Pancreas (tissue), 10 donors: Measurements from ENCODE around the gene SCMH1. TPM values are rescaled to one million over a fixed set of nuclear protein-coding genes. Genes with fewer than 3 reads are reported as not detected.
"Not testable (repeated sequence)": the region's sequence is repeated elsewhere in the genome, so short reads cannot be mapped to it uniquely, and the experiment has no call there.

Source experiments
- ATAC-seq, 4 donors: fragments of 200-7000 bp; cut with Tn5 transposase; one replicate each; pipeline versions ENCODE4 v1.8.0 to v1.9.1; 2020; ENCODE audit warnings: mild to moderate bottlenecking in 4 of 4, moderate library complexity in 4 of 4
- DNase-seq, 6 donors: peaks; one replicate each; pipeline ENCODE4 v3.0.0-alpha.2; 2020
- FAIRE-seq: peaks from 2 replicates; lab custom pipeline; 2012; peaks lifted over from hg19 to GRCh38; lab: Jason Lieb, UNC
- H3K27ac ChIP-seq, 4 donors: fragments of 200-600 bp; sonication (generic); 1 replicate in 3 of 4; 2 replicates in 1 of 4; pipeline versions ENCODE4 v1.5.0 to v1.8.0; 2020
- H3K27me3 ChIP-seq, 4 donors: fragments of 200-600 bp; one replicate each; pipeline ENCODE4 v1.8.0; 2021
- H3K36me3 ChIP-seq, 3 donors: fragments of 200-600 bp; sonication (generic) in 1 of 3; one replicate each; pipeline versions ENCODE4 v1.5.0 to v1.8.0; 2020 to 2021
- H3K4me1 ChIP-seq, 3 donors: fragments of 200-600 bp; one replicate each; pipeline ENCODE4 v1.8.0; 2021
- H3K4me3 ChIP-seq, 4 donors: fragments of 200-600 bp; sonication (generic) in 2 of 4; one replicate each; pipeline versions ENCODE4 v1.5.0 to v1.8.0; 2020 to 2021
- H3K9me3 ChIP-seq, 4 donors: fragments of 200-600 bp; one replicate each; pipeline ENCODE4 v1.8.0; 2021
- CTCF ChIP-seq, 4 donors: fragments of 200-600 bp; sonication (generic) in 3 of 4; IDR thresholded peaks; one replicate each; pipeline versions ENCODE4 v1.5.0 to v1.8.0; 2021; ENCODE audit warnings: antibody characterized with exemption in 4 of 4
- WGBS, 2 donors: extraction: QIAGEN DNeasy Blood & Tissue Kit; methylation state at CpG; one replicate each; pipeline ENCODE4 v1.1.7; 2013; 5-methylcytosine and 5-hydroxymethylcytosine counted together
- intact Hi-C, 3 donors: fragments of 100-400 bp; cut with DNase I; formaldehyde crosslinking; loops; one replicate each; pipeline versions ENCODE4 v1.11.1 to v1.14.2; 2022
- polyA plus RNA-seq, 2 donors: library from polyadenylated mRNA; stranded (reverse); fragments of 200-250 nt; gene quantifications; one replicate each; pipeline ENCODE4 v1.2.3, GENCODE V29; 2013
- total RNA-seq, 6 donors: library from RNA; stranded (reverse); fragmentation: NEBNext Ultra II Directional in 4 of 6; extraction: Animal tissue kit (Norgen Biotek cat#: 25700) in 4 of 6; gene quantifications; one replicate each; pipeline versions ENCODE4 v1.2.1 to v1.2.4, GENCODE V29; 2021 to 2023
- donor health status: healthy with polysubstance abuse.
- donor health status: DM: no; HTN: no; CAD: no; lungs with moderate emphysema.
- donor health status: DM: no; HTN: no; CAD: no.
- donor health status: control.
- donor health status: control.
- donor health status: Bipolar disorder and iron deficiency.
- donor health status: DM: yes; HTN: yes; CAD: no.
- donor health status: DM: no; HTN: no; CAD: no.
- donor health status: DM: no; HTN: no; CAD: no.
- donor health status: DM: yes; HTN: yes; CAD: no.

The SCMH1 gene
- total and polyA plus RNA-seq, 8 donors: 24.5 to 41.9 (median 29.9) TPM

- H3K4me3 ChIP-seq: no peak overlapping the region
- no peaks in the 10 kb centered on the region for H3K9me3 ChIP-seq
- H3K36me3 ChIP-seq: no peaks in the 10 kb centered on the region
- peaks cover 0 to 7% (median 4%) of the 10 kb centered on the region in 3 donors for H3K4me1 ChIP-seq
- no peak for DNase-seq
- no peak for ATAC-seq
- TF ChIP-seq CTCF (IDR thresholded peaks at IDR 0.05): no peak
- no peak for FAIRE-seq
- WGBS, 2 donors: 66 to 67% methylated on average over 1 of the region's 1 CpG
- no peak overlapping the region for H3K27ac ChIP-seq
- H3K27me3 ChIP-seq: no peaks in the 10 kb centered on the region
- intact Hi-C loops: no loop called here
These were observed 24.7 kb downstream of the SCMH1 start for GRCh38 chr1:41217441-41217840.

GRCh38 chr1:41215623-41216022 lies 26.5 kb downstream of the SCMH1 start:
- H3K36me3 ChIP-seq: no peaks in the 10 kb centered on the region
- ATAC-seq (no peak), DNase-seq (no peak), FAIRE-seq (no peak)
- intact Hi-C loops: no loop called here
- no peaks in the 10 kb centered on the region for H3K4me1 ChIP-seq
- H3K27me3 ChIP-seq: no peaks in the 10 kb centered on the region
- TF ChIP-seq CTCF (IDR thresholded peaks at IDR 0.05): no peak
- H3K27ac ChIP-seq: no peak overlapping the region
- no peaks in the 10 kb centered on the region for H3K9me3 ChIP-seq
- H3K4me3 ChIP-seq: no peak overlapping the region

GRCh38 chr1:41213341-41213740 lies 28.8 kb downstream of the SCMH1 start:
- no peak for DNase-seq
- no peak for FAIRE-seq
- intact Hi-C loops: no loop called here

GRCh38 chr1:41211608-41212007 lies 30.5 kb downstream of the SCMH1 start:
- WGBS, 2 donors: 100% methylated on average over 2 of the region's 2 CpGs

More at GRCh38 chr1:41213341-41213740, 28.8 kb downstream of the SCMH1 start:
- Histone ChIP-seq H3K9me3 (no peaks in the 10 kb centered on the region), H3K27me3 (no peaks in the 10 kb centered on the region), H3K27ac (no peak overlapping the region), H3K4me3 (no peak overlapping the region), H3K36me3 (no peaks in the 10 kb centered on the region), H3K4me1 (no peaks in the 10 kb centered on the region)
- WGBS, 2 donors: 90 to 100% methylated on average over 1 of the region's 1 CpG
- no peak for ATAC-seq
- no peak for TF ChIP-seq CTCF (IDR thresholded peaks at IDR 0.05)

GRCh38 chr1:41207053-41207452 lies 35.1 kb downstream of the SCMH1 start:
- 94 to 96% methylated on average over 2 of the region's 2 CpGs for WGBS, 2 donors
- H3K9me3 ChIP-seq, FAIRE-seq, H3K27me3 ChIP-seq, DNase-seq, H3K4me1 ChIP-seq, H3K27ac ChIP-seq, H3K36me3 ChIP-seq, H3K4me3 ChIP-seq, ATAC-seq, intact Hi-C loops: not testable (repeated sequence)

More at GRCh38 chr1:41211608-41212007, 30.5 kb downstream of the SCMH1 start:
- DNase-seq, intact Hi-C loops, H3K4me3 ChIP-seq, ATAC-seq, H3K36me3 ChIP-seq, FAIRE-seq, H3K27me3 ChIP-seq, H3K4me1 ChIP-seq, H3K27ac ChIP-seq, H3K9me3 ChIP-seq: not testable (repeated sequence)

- peak overlapping the region in 2 of 4 donors; percentile 72 to 82 for H3K27ac ChIP-seq
- intact Hi-C loops: no loop called here
- WGBS, 2 donors: 50 to 55% methylated on average over 3 of the region's 3 CpGs
- no peak overlapping the region for H3K4me3 ChIP-seq
- no peaks in the 10 kb centered on the region for H3K27me3 ChIP-seq
- H3K9me3 ChIP-seq: no peaks in the 10 kb centered on the region
- FAIRE-seq (no peak), DNase-seq (no peak), ATAC-seq (peak; percentile 18 to 44 (median 24))
- no peaks in the 10 kb centered on the region for H3K36me3 ChIP-seq
- H3K4me1 ChIP-seq: peaks cover 5 to 10% (median 9%) of the 10 kb centered on the region in 3 donors
- no peak for TF ChIP-seq CTCF (IDR thresholded peaks at IDR 0.05)
These were observed 41.4 kb downstream of the SCMH1 start for GRCh38 chr1:41200728-41201127.
